Activated T-cell treated with anti-CD3 and anti-CD28 coated beads, Interleukin-2, amount 50 U/mL, for 1 hour (primary cell): Measurements from ENCODE around the gene MSI1.
A peak's percentile ranks its signal among the peaks of the same experiment; 100 is the strongest.

Experiments used
- DNase-seq: peaks from one replicate; pipeline ENCODE4 v3.0.0-alpha.2; 2020

The MSI1 gene

GRCh38 chr12:120376934-120377572, 8.1 kb upstream of the MSI1 start:
- no peak for DNase-seq

DNA sequence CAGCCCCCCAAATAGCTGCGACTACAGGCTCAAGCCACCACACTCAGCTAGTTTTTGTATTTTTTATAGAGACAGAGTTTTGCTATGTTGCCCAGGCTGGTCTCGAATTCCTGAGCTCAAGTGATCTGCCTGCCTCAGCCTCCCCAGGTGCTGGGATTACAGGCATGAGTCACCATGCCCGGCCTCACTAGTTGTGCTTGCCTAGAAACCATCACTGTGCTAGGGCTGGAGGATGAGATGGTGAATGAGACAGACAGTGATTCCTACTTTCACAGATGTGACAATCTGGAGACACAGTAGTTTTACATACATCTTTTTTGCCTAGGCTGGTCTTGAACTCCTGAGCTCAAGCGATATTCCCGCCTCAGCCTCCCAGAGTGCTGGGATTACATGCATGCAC, 7.5 kb upstream of the MSI1 start:
- DNase-seq = no peak

GRCh38 chr12:120376009-120376408, 7.0 kb upstream of the MSI1 start:
- no peak for DNase-seq

DNA sequence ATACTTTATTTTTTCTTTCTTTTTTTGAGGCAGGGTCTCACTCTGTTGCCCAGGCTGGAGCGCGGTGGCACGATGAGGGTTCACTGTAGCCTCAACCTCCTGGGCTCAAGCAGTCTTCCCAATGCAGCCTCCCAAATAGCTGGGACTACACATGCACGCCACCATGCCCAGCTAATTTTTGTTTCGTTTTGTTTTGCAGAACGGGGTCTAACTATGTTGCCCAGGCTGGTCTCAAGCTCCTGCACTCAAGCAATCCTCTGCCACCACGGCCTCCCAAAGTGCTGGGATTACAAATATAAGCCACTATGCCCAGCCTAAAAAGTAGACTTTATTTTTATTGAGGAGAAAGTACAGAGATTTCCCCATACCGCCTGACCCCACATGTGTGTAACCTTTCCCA, 4.7 kb upstream of the MSI1 start:
- no peak for DNase-seq

DNA sequence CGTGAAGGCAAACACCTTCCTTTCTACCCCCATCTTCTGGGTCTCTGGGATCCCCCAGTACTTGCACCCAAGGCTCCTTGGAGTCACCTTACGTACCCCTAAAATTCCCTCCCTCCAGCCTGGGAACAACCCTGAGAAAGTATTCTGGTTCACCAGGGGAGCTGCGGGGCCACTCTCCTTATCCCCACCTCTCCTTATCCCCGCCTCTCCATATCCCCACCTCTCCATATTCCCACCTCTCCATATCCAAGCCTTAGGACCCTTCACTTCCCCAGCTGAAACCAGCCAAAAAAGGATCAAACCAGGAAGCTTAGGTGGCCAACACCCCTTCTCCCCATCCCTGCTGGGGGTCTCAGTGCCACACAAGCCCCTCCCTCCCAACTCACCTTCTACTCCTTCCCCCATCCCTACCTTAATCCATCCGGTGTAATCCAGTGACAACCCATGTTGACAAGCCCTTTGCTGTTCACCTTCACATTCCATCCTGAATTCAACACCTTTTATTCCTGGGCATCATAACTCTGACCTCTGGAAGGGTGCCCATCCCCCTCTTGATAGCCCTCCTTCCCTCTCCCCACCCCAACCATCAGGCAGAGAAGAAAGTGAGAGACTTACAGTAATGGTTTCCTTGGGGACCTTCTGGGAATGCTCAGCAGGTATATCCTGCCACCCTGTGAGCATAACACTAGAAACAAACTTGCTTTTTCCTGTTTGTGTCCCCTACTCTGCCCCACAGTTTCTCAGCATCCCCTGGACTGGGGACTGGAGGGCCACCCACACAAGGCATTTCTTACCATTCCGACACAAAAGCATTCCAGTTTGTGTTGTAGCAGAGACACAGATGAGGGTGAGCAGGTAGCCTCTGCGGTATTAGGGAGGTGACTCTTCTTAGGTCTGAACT, 1.6 kb upstream of the MSI1 start:
- DNase-seq = no peak

DNA sequence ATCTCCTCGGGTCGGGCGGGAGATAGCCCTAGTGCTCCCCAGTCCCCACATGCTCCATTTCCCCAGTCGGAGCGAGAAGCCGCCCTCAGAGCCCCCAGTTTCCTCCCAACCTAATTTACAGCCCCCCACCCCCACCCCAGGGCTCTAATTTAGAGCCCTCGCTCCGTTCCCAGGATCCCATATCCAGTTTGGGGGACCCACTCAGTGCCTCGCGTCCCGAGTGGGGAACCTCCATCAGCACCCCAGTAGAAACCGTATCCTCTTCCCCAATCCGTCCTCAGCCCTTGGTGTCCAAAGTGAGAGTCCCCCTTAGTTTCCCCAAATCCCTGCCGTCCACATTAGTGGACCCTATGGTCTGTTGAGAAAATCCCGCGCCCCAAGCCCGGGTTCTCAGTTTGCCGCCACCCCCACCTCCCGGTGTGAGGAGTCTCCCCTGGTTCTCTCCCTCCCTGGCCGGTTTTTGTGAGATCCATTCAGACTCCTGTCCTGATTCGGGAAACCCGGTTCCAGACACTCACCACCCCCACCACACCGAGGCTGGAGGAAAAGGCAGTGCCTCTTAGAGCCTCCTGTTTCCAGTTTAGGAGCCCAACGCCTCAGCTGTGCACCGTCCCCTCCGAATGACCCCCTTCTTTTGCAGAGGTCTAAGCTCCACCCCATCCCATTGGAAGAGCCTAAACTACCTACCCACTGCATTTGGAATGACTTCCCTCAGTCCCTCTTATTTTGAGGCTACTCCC, 809 bp upstream of the MSI1 start:
- DNase-seq = no peak

DNA sequence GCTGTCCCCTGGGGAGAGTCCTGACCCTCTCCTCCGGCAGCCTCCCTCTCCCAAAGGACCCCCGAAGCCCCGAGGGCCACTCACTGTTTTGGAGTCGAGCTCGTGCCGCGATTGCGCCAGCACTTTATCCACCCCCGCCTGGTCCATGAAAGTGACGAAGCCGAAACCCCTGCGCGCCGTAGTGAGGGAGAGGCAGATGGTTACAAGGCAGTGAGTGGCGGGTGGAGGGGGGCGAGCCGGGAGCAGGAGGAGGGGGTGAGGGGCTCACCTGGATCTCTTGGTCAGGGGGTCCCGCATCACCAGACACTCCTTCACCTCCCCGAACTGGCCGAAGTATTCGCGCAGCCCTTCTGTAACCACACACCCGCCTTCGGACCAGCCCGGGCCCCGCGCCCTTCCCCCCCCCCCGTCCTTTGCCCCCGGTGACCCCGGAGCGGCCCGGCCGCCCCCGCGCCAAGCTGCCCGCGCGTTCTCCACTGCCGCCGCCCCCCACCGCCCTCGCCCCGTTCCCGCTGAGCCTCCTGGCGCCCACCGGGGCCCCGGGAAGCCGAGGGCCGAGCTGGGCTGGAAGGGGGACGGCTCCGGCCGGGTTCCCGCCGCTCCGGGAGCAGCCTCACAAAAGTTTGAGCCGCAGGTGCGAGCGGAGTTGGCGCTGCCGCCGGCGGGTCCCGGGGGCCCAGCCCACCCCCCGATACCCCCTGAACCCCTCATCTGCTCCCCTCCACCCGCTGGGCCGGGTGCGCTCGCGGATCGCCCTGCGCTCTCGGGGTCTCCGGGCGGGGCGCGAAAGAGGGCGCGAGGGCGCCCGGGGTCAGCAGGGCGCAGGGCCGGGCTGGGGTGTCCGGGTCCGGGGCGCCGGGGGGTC, 808 bp downstream of the MSI1 start:
- no peak for DNase-seq

GRCh38 chr12:120367233-120367923, 1.6 kb downstream of the MSI1 start:
- DNase-seq = no peak

- DNase-seq = no peak
Measured at GRCh38 chr12:120366845-120367232, 2.1 kb downstream of the MSI1 start.

- no peak for DNase-seq
Measured at GRCh38 chr12:120366341-120366705, 2.6 kb downstream of the MSI1 start.

DNA sequence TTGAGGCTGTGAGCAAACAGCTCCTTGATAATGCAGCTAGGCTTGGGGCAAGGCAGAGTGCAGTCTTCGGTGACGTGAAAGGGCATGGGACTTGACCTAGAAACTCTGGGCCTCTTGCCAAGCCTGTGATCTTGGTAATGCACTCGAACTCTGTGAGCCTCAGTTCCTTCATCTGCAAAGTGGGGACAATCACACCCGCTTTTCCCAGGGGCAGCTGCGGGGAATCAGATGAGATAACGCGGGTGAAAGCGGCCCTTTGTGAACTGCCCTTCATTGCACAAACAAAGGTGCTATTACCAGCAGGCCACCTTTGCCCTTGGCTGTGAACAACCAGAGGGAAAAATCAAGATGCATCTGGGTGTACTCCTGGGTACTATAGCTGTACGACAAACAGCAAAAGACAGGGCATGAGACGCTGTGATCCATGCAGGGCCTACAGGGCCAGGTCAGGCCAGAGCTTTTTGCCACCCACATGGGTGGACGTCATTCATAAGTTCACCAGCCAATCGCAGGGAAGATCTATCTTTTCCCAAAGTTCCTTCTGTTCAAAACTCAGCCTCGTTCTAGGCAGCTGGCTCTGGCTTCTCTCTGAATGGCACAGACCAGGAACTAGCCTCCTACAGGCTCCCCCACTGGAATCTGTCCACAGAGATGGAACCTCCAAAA, 3.2 kb downstream of the MSI1 start:
- DNase-seq = no peak

- no peak for DNase-seq
Measured at GRCh38 chr12:120364487-120364886, 4.5 kb downstream of the MSI1 start.

GRCh38 chr12:120363274-120363855, 5.6 kb downstream of the MSI1 start:
- DNase-seq = no peak

DNA sequence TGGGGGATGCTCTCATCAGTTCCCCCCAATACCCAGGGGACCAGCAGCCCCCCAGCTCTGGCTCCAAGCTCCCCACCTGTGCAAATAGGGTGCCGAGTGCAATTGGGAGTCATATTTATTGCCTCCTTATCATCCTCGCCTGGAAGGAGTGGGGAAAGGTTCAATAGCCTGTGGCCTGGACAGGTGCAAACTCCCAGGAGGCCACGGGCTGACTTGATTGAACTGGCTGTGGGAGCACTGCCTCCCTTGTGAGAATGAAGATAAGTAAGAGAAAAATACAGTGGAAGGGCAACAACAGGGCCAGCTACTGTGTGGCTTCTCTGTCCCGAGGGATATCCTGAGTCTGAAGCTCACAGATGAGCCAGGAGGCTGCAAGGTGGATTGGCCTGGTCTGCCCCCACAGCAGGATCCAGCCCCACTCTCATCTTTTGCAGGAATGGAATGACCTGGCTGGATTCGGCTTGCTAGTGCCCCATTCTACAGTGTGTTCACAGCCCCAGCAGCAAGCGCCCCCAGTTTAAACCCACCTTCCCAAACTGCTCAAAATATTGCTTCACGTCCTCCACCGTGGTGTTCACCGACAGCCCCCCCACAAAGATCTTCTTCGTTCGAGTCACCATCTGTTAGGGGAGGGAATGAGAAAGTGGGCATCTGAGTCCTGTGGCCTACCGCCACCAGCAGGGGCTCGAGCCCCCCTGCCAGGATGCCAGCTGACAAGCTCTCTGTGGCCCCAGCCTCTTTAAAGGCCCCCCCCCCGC, 6.3 kb downstream of the MSI1 start:
- DNase-seq = no peak

DNA sequence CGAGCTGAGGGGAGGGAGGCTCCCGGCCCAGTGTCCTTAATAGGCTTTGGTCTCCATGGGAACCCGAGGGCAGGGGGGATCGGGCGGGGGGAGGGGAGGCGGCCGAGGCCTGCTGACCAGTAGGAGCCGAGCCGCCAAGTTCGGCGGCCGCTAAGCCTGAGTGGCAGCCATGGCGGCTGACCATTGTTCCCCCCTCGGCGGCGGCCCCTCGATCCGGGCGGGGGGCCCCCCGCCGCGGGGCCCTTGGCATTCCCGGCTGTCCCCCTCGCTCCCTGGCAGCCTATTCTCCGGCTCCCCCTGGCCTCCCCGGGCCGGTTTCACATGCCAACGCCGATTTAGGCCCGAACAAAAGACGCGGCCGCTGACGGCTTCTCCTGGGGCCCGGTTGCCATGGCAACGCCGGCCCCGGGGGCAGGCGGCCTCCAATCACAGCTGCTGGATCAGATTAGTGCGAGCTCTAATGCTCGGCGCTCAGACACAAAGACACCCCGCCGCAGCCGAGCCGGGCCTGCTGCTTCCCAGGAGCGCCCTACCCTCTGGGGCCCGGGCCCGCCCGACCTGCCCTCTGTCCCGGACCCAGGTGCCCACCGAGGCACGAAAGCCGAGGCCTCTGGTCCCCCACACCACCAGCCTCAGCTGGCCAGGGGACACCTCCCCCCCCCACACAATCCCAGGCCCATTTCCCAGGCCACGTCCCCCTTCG, 7.3 kb downstream of the MSI1 start:
- DNase-seq = peak; percentile 25

DNA sequence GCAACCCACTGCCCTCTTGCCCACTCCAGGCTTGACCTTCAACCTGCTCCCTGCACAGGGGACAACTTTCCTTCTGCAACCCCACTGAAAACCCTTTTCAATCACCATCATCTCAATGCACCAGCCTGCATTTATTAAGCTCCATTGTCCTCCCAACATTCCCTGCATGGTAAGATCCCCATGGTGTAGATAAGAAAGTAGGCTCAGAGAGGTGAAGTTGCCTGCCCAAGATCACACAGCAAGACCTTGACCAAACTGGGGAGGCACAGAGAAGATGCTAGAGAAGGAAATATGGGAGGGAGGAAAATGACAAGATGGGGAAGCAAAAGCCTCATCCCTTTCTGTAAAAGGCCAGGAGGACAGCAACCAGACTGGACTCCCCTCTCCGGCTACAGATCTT, 9.8 kb downstream of the MSI1 start:
- DNase-seq = no peak

DNA sequence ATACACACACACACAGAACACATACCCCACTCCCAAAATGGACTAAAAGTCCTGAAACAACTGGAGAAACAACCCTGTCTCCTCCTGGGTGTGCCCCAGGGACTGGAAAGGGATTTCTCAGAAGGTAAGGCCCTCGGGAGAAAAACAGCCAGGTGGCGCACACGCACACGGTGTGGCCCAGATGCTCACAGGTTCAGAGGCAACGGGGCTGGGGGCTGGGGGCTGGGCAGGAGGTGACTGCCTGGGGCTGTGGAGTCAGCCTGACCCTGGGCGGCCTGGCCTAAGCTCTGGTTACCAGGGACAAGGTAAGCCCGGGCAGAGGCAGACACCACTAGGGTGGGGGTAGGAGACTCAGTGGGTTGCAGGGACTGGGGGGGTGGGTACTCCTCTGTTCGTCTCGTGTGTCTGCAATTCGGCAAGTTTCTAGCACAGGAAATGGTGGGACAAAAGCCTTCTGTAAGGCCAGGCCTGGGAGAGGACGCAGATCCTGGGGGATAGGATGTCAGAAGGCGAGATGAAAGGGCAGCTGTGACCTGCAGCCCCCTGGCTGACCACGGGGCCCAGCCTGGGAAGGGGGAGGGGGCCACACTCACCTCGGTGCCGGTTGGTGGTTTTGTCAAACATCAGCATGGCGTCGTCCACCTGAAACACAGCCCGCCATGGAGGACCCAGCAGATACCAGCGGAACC, 10.4 kb downstream of the MSI1 start:
- no peak for DNase-seq

- no peak for DNase-seq
Measured at GRCh38 chr12:120357104-120357503, 11.9 kb downstream of the MSI1 start.

GRCh38 chr12:120356567-120357030, 12.4 kb downstream of the MSI1 start:
- peak; percentile 74 for DNase-seq
